ENCODE measurements around the gene NFAT5.
A peak's percentile ranks its signal among the peaks of the same experiment; 100 is the strongest.
"Not testable (repeated sequence)": the region's sequence is repeated elsewhere in the genome, so short reads cannot be mapped to it uniquely, and the experiment has no call there.

NFAT5 gene

GRCh38 chr16:69565671-69566239 is at the start of gene NFAT5:
Gene NFAT5 (plus strand): TSS chr16:69565966. CDS start chr16:69566302, 336 bp downstream.
- peak; percentile 73 for DNase-seq (ENCODE audit: low read depth)

GRCh38 chr16:69517914-69518313 is 47.9 kb upstream of the NFAT5 start:
- DNase-seq (ENCODE audit: low read depth): not testable (repeated sequence)

- no peak for DNase-seq (ENCODE audit: low read depth)
Measured at GRCh38 chr16:69520413-69520799, 45.4 kb upstream of the NFAT5 start.

- no peak for DNase-seq (ENCODE audit: low read depth)
Measured at GRCh38 chr16:69520800-69521602, 44.8 kb upstream of the NFAT5 start.

GRCh38 chr16:69522041-69522578 is 43.7 kb upstream of the NFAT5 start:
- DNase-seq (ENCODE audit: low read depth): no peak

- DNase-seq (ENCODE audit: low read depth): no peak
Measured at GRCh38 chr16:69522732-69523404, 42.9 kb upstream of the NFAT5 start.

- no peak for DNase-seq (ENCODE audit: low read depth)
Measured at GRCh38 chr16:69523566-69524305, 42.0 kb upstream of the NFAT5 start.

GRCh38 chr16:69526831-69527655 is 38.7 kb upstream of the NFAT5 start:
- DNase-seq (ENCODE audit: low read depth): no peak

GRCh38 chr16:69531988-69532387 is 33.8 kb upstream of the NFAT5 start:
- DNase-seq (ENCODE audit: low read depth): no peak

- peak; percentile 38 for DNase-seq (ENCODE audit: low read depth)
Measured at GRCh38 chr16:69532641-69533455, 32.9 kb upstream of the NFAT5 start.

GRCh38 chr16:69534720-69535119 is 31.0 kb upstream of the NFAT5 start:
- DNase-seq (ENCODE audit: low read depth): no peak

- no peak for DNase-seq (ENCODE audit: low read depth)
Measured at GRCh38 chr16:69535123-69536050, 30.4 kb upstream of the NFAT5 start.

GRCh38 chr16:69537706-69538080 is 28.1 kb upstream of the NFAT5 start:
- DNase-seq (ENCODE audit: low read depth): no peak

GRCh38 chr16:69538808-69539207 is 27.0 kb upstream of the NFAT5 start:
- no peak for DNase-seq (ENCODE audit: low read depth)

GRCh38 chr16:69542974-69543373 is 22.8 kb upstream of the NFAT5 start:
- peak; percentile 45 for DNase-seq (ENCODE audit: low read depth)

GRCh38 chr16:69544088-69544487 is 21.7 kb upstream of the NFAT5 start:
- DNase-seq (ENCODE audit: low read depth): no peak

GRCh38 chr16:69546663-69547062 is 19.1 kb upstream of the NFAT5 start:
- not testable (repeated sequence) for DNase-seq (ENCODE audit: low read depth)

- no peak for DNase-seq (ENCODE audit: low read depth)
Measured at GRCh38 chr16:69553332-69553731, 12.4 kb upstream of the NFAT5 start.

- DNase-seq (ENCODE audit: low read depth): no peak
Measured at GRCh38 chr16:69554495-69554894, 11.3 kb upstream of the NFAT5 start.
